Kidney epithelial cell (primary cell): ENCODE data around the gene NDST1. TPM values are rescaled to one million over a fixed set of nuclear protein-coding genes. Genes with fewer than 3 reads are reported as not detected.

Experiments
- DNase-seq: peaks from one replicate; pipeline ENCODE4 v3.0.0-alpha.2; 2010; ENCODE audit warnings: low read depth
- H3K27me3 ChIP-seq: 2 replicates; pipeline ENCODE4 v1.6.0; 2011; ENCODE audit warnings: low read length; ENCODE audit not compliant: control insufficient read depth, insufficient read depth
- H3K36me3 ChIP-seq: 2 replicates; pipeline ENCODE4 v1.5.1; 2011; ENCODE audit warnings: low read length; ENCODE audit not compliant: control insufficient read depth, insufficient read depth
- H3K4me3 ChIP-seq: 2 replicates; pipeline ENCODE4 v1.5.1; 2011; ENCODE audit warnings: low read depth, mild to moderate bottlenecking, control low read depth, low read length
- CTCF ChIP-seq: IDR thresholded peaks from 2 replicates; pipeline ENCODE4 v1.5.1; 2011; ENCODE audit warnings: mild to moderate bottlenecking, moderate library complexity, low read length, control low read depth, inconsistent platforms; ENCODE audit not compliant: insufficient read depth, poor library complexity, severe bottlenecking
- total RNA-seq: library from RNA; depleted of rRNA; stranded (reverse); fragments of >200 nt; gene quantifications from 2 replicates; pipeline ENCODE4 v1.2.3, GENCODE V29; 2015

Gene NDST1
- total RNA-seq, 1 donor from 2014 or later: 192 TPM

DNA sequence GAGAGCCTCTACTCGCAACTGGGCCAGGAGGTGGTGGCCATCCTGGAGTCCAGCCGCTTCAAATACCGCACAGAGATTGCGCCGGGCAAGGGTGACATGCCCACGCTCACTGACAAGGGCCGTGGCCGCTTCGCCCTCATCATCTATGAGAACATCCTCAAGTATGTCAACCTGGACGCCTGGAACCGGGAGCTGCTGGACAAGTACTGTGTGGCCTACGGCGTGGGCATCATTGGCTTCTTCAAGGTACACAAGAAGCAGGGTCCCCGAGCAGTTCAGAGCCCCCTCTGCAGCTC is 13.5 kb downstream of the NDST1 start:
- Histone ChIP-seq H3K4me3 (no peak overlapping the region), H3K27me3 (no peaks in the 10 kb centered on the region), H3K36me3 (no peaks in the 10 kb centered on the region)
- no peak for DNase-seq
- no peak for TF ChIP-seq CTCF

GRCh38 chr5:150521939-150522503 is 14.1 kb downstream of the NDST1 start:
- no peak overlapping the region for H3K4me3 ChIP-seq

GRCh38 chr5:150522504-150523414 is 14.8 kb downstream of the NDST1 start:
- no peak for TF ChIP-seq CTCF
- Histone ChIP-seq H3K4me3 (no peak overlapping the region), H3K36me3 (no peaks in the 10 kb centered on the region)

More at GRCh38 chr5:150521939-150522503, 14.1 kb downstream of the NDST1 start:
- no peaks in the 10 kb centered on the region for H3K36me3 ChIP-seq
- DNase-seq: no peak
- TF ChIP-seq CTCF: no peak
- no peaks in the 10 kb centered on the region for H3K27me3 ChIP-seq

GRCh38 chr5:150523472-150524350 is 15.8 kb downstream of the NDST1 start:
- TF ChIP-seq CTCF: peak; percentile 77
- Histone ChIP-seq H3K27me3 (no peaks in the 10 kb centered on the region), H3K4me3 (no peak overlapping the region), H3K36me3 (no peaks in the 10 kb centered on the region)
- no peak for DNase-seq

More at GRCh38 chr5:150522504-150523414, 14.8 kb downstream of the NDST1 start:
- no peak for DNase-seq
- no peaks in the 10 kb centered on the region for H3K27me3 ChIP-seq

GRCh38 chr5:150525163-150525562 is 17.2 kb downstream of the NDST1 start:
- no peaks in the 10 kb centered on the region for H3K27me3 ChIP-seq
- TF ChIP-seq CTCF: no peak
- H3K4me3 ChIP-seq: no peak overlapping the region
- DNase-seq: no peak
- peaks cover 1% of the 10 kb centered on the region for H3K36me3 ChIP-seq
